ENCODE results near the gene SLC7A11.

SLC7A11 gene

DNA sequence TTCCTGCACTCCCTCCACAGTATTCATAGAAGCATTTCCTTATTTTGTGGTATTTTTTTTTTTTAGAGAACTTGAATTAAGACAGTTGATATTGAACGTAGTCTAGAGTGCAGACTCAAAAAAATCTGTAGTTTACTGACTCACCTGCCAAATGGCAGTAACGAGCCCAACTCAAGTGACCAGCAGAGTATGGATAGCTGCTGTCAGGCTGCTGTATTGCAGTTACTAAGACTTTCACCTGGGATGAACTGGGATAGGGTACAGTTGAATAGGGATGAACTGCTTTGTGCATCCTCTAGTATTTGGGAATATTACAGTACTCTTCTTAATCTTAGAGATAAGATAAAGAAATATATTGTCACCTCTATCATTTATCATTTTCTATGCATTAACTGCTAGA is 7.0 kb upstream of the SLC7A11 start:
- H3K27me3 ChIP-seq (ENCODE audit: insufficient read depth, poor library complexity, severe bottlenecking) = no peaks in the 10 kb centered on the region
- no peak overlapping the region for H3K27ac ChIP-seq (replicated peaks)
- H3K4me3 ChIP-seq (replicated peaks; ENCODE audit: insufficient read depth, low read length) = no peak overlapping the region
- DNase-seq (ENCODE audit: low read depth in 1 of 2, low spot score in 1 of 2) = no peak
- peak; percentile 58; the same call in 1 of the 2 replicates for TF ChIP-seq SPI1 (IDR thresholded peaks at IDR 0.05; ENCODE audit: borderline replicate concordance, low read depth)
- TF ChIP-seq REST (IDR thresholded peaks at IDR 0.05; ENCODE audit: insufficient replicate concordance, low read depth) = no peak

- no peak overlapping the region for H3K4me3 ChIP-seq (replicated peaks; ENCODE audit: insufficient read depth, low read length)
- TF ChIP-seq, protein P1, sequence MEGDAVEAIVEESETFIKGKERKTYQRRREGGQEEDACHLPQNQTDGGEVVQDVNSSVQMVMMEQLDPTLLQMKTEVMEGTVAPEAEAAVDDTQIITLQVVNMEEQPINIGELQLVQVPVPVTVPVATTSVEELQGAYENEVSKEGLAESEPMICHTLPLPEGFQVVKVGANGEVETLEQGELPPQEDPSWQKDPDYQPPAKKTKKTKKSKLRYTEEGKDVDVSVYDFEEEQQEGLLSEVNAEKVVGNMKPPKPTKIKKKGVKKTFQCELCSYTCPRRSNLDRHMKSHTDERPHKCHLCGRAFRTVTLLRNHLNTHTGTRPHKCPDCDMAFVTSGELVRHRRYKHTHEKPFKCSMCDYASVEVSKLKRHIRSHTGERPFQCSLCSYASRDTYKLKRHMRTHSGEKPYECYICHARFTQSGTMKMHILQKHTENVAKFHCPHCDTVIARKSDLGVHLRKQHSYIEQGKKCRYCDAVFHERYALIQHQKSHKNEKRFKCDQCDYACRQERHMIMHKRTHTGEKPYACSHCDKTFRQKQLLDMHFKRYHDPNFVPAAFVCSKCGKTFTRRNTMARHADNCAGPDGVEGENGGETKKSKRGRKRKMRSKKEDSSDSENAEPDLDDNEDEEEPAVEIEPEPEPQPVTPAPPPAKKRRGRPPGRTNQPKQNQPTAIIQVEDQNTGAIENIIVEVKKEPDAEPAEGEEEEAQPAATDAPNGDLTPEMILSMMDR (IDR thresholded peaks at IDR 0.05; ENCODE audit: insufficient read depth, low read length) = no peak
- TF ChIP-seq GABPA (IDR thresholded peaks at IDR 0.05; ENCODE audit: low read depth) (no peak), POLR2AphosphoS5 (IDR thresholded peaks at IDR 0.05; ENCODE audit: low read depth) (no peak), REST (IDR thresholded peaks at IDR 0.05; ENCODE audit: insufficient replicate concordance, low read depth) (no peak), SPI1 (IDR thresholded peaks at IDR 0.05; ENCODE audit: borderline replicate concordance, low read depth) (no peak)
Measured at GRCh38 chr4:138248058-138248457, 5.9 kb upstream of the SLC7A11 start.

GRCh38 chr4:138247643-138248042 is 5.5 kb upstream of the SLC7A11 start:
- no peak for TF ChIP-seq GABPA (IDR thresholded peaks at IDR 0.05; ENCODE audit: low read depth)
- no peak for TF ChIP-seq SPI1 (IDR thresholded peaks at IDR 0.05; ENCODE audit: borderline replicate concordance, low read depth)
- TF ChIP-seq POLR2AphosphoS5 (IDR thresholded peaks at IDR 0.05; ENCODE audit: low read depth) = no peak
- TF ChIP-seq, protein P1 (IDR thresholded peaks at IDR 0.05; ENCODE audit: insufficient read depth, low read length) = no peak
- no peak for TF ChIP-seq REST (IDR thresholded peaks at IDR 0.05; ENCODE audit: insufficient replicate concordance, low read depth)
- no peak for DNase-seq (ENCODE audit: low read depth in 1 of 2, low spot score in 1 of 2)
- Histone ChIP-seq H3K27ac (replicated peaks) (peak overlapping the region; percentile 7; the same call in 1 of the 2 replicates), H3K27me3 (ENCODE audit: insufficient read depth, poor library complexity, severe bottlenecking) (no peaks in the 10 kb centered on the region), H3K4me3 (replicated peaks; ENCODE audit: insufficient read depth, low read length) (no peak overlapping the region)

More at GRCh38 chr4:138248058-138248457, 5.9 kb upstream of the SLC7A11 start:
- DNase-seq (ENCODE audit: low read depth in 1 of 2, low spot score in 1 of 2) = no peak
- Histone ChIP-seq H3K27ac (replicated peaks) (peak overlapping the region; percentile 7; the same call in 1 of the 2 replicates), H3K27me3 (ENCODE audit: insufficient read depth, poor library complexity, severe bottlenecking) (no peaks in the 10 kb centered on the region)

All from HL-60 (cell line).